Gastrocnemius medialis (tissue), 4 donors: ENCODE results near the gene EIF2B4. TPM values are rescaled to one million over a fixed set of nuclear protein-coding genes. Genes with fewer than 3 reads are reported as not detected.
"Not testable (repeated sequence)": the region's sequence is repeated elsewhere in the genome, so short reads cannot be mapped to it uniquely, and the experiment has no call there.

Experiments
- ATAC-seq, 2 donors: fragments of 150-250 bp; one replicate each; pipeline ENCODE4 v1.9.1; 2016
- DNase-seq, 2 donors: peaks; one replicate each; pipeline ENCODE4 v3.0.0-alpha.2; 2019
- H3K27ac ChIP-seq, 4 donors: fragments of 200-600 bp; sonication (generic); 1 replicate in 1 of 4; 2 replicates in 3 of 4; pipeline ENCODE4 v1.5.1; 2016 to 2018; ENCODE audit warnings: mild to moderate bottlenecking in 2 of 4, moderate library complexity in 1 of 4
- H3K27me3 ChIP-seq, 3 donors: fragments of 200-600 bp; sonication (generic) in 2 of 3; 1 replicate in 1 of 3; 2 replicates in 2 of 3; pipeline versions ENCODE4 v1.5.1 to v1.6.0; 2016 to 2019; ENCODE audit warnings: mild to moderate bottlenecking in 1 of 3, moderate library complexity in 1 of 3
- H3K36me3 ChIP-seq, 2 donors: fragments of 200-600 bp; sonication (generic) in 1 of 2; one replicate each; pipeline ENCODE4 v1.5.1; 2017 to 2018
- H3K4me1 ChIP-seq, 2 donors: fragments of 200-600 bp; sonication (generic) in 1 of 2; one replicate each; pipeline ENCODE4 v1.5.1; 2016 to 2017; ENCODE audit warnings: mild to moderate bottlenecking in 2 of 2
- H3K4me3 ChIP-seq, 4 donors: fragments of 200-600 bp; sonication (generic) in 3 of 4; 1 replicate in 1 of 4; 2 replicates in 3 of 4; pipeline ENCODE4 v1.5.1; 2016 to 2019; ENCODE audit warnings: mild to moderate bottlenecking in 2 of 4
- H3K9me3 ChIP-seq, 3 donors: fragments of 200-600 bp; sonication (generic) in 2 of 3; 1 replicate in 1 of 3; 2 replicates in 2 of 3; pipeline ENCODE4 v1.5.1; 2016 to 2019
- CTCF ChIP-seq, 5 experiments: fragments of 450-650 bp in 3 of 5; fragments of 200-600 bp in 2 of 5; sonication (generic) in 2 of 5; IDR thresholded peaks in 4 of 5; conservative IDR thresholded peaks in 1 of 5; 1 replicate in 4 of 5; 2 replicates in 1 of 5; pipeline ENCODE4 v1.5.1; 2016 to 2019; ENCODE audit warnings: antibody characterized with exemption in 5 of 5, mild to moderate bottlenecking in 3 of 5, moderate library complexity in 3 of 5
- POLR2A ChIP-seq, 2 donors: fragments of 450-650 bp; IDR thresholded peaks; one replicate each; pipeline ENCODE4 v1.6.1; 2017; ENCODE audit warnings: antibody characterized with exemption in 2 of 2, mild to moderate bottlenecking in 2 of 2, moderate library complexity in 2 of 2
- in situ Hi-C, 4 donors: fragments of 200-750 bp; cut with MboI; loops; one replicate each; pipeline versions ENCODE4 v1.15.0 to v1.8.0; 2017; ENCODE audit warnings: low sequenced_read_pairs in 4 of 4
- intact Hi-C: fragments of 100-400 bp; cut with DNase I; formaldehyde crosslinking; loops from one replicate; pipeline ENCODE4 v1.15.1; 2023; ENCODE audit warnings: low total_unique reads
- total RNA-seq, 4 donors: library from RNA; depleted of rRNA; stranded (reverse); fragments of >200 nt; gene quantifications; one replicate each; pipeline versions ENCODE4 v1.1.0 to v1.2.3, GENCODE V29; 2016

Gene EIF2B4
- total RNA-seq, 4 donors from 2014 or later = 50.5 to 57.9 (median 53.8) TPM

GRCh38 chr2:27322766-27323595, 47.2 kb downstream of the EIF2B4 start, which contains the start of gene MPV17:
TSS of gene MPV17 (minus strand) at chr2:27323097. CDS start at chr2:27322517, 580 bp downstream.
- TF ChIP-seq POLR2A (IDR thresholded peaks at IDR 0.05) = peak; percentile 86 to 91
- peak in 1 of 5 experiments; percentile 20 for TF ChIP-seq CTCF (IDR thresholded peaks at IDR 0.05 in 4 of 5, conservative IDR thresholded peaks at IDR 0.05 in 1 of 5)
- ATAC-seq (peak; percentile 60 to 61), DNase-seq (peak; percentile 93 to 96)
- Histone ChIP-seq H3K9me3 (no peaks in the 10 kb centered on the region), H3K4me1 (peaks cover 37 to 40% of the 10 kb centered on the region in 2 donors), H3K27me3 (no peaks in the 10 kb centered on the region), H3K36me3 (peaks cover 0 to 24% of the 10 kb centered on the region in 2 donors), H3K27ac (peak within 1 kb of the TSS; percentile 95 to 100 (median 98)), H3K4me3 (peak within 1 kb of the TSS; percentile 80 to 89 (median 82))
- intact Hi-C loops = loop anchor here (1.0 to 2.0 kb wide), 3 partner anchors 33 to 58 kb away; partner anchors contain the start of genes EIF2B4, GTF3C2, SNX17 and ZNF513
- in situ Hi-C loops = no loop called here

- DNase-seq = peak in 1 of 2 donors; percentile 73
- peak; percentile 6 to 9 for ATAC-seq
- Histone ChIP-seq H3K9me3 (no peaks in the 10 kb centered on the region), H3K27me3 (no peaks in the 10 kb centered on the region), H3K36me3 (peaks cover 0 to 17% of the 10 kb centered on the region in 2 donors), H3K27ac (peak overlapping the region; percentile 95 to 100 (median 98)), H3K4me3 (peak overlapping the region; percentile 80 to 89 (median 82)), H3K4me1 (peaks cover 39 to 44% of the 10 kb centered on the region in 2 donors)
- TF ChIP-seq POLR2A (IDR thresholded peaks at IDR 0.05) = no peak
- TF ChIP-seq CTCF (IDR thresholded peaks at IDR 0.05 in 4 of 5, conservative IDR thresholded peaks at IDR 0.05 in 1 of 5) = no peak
- in situ Hi-C loops = no loop called here
- intact Hi-C loops = loop anchor here (1.0 to 2.0 kb wide), 2 partner anchors 48 to 58 kb away; partner anchors contain the start of genes EIF2B4, SNX17 and ZNF513
Observed at GRCh38 chr2:27322301-27322765, 47.8 kb downstream of the EIF2B4 start.

- H3K36me3 ChIP-seq = peaks cover 0 to 4% of the 10 kb centered on the region in 2 donors
- H3K9me3 ChIP-seq = no peaks in the 10 kb centered on the region
- in situ Hi-C loops (no loop called here), intact Hi-C loops (loop anchor here (2.0 kb wide), 1 partner anchor 38 kb away; the partner anchor contains the start of gene TRIM54)
- TF ChIP-seq CTCF (IDR thresholded peaks at IDR 0.05 in 4 of 5, conservative IDR thresholded peaks at IDR 0.05 in 1 of 5) = peak; percentile 59 to 77 (median 63)
- peak; percentile 78 to 82 for TF ChIP-seq POLR2A (IDR thresholded peaks at IDR 0.05)
- peak overlapping the region in 2 of 4 donors; percentile 80 to 82 for H3K4me3 ChIP-seq
- H3K27ac ChIP-seq = peak overlapping the region; percentile 95 to 100 (median 98)
- peaks cover 46 to 56% of the 10 kb centered on the region in 2 donors for H3K4me1 ChIP-seq
- peak; percentile 64 to 70 for ATAC-seq
- DNase-seq = peak; percentile 91 to 99
- no peaks in the 10 kb centered on the region for H3K27me3 ChIP-seq
Observed at GRCh38 chr2:27320958-27321543, 49.1 kb downstream of the EIF2B4 start.

GRCh38 chr2:27319839-27320238, 50.3 kb downstream of the EIF2B4 start:
- Histone ChIP-seq H3K4me1 (peaks cover 50 to 60% of the 10 kb centered on the region in 2 donors), H3K27ac (peak overlapping the region; percentile 95 to 100 (median 98))
- ATAC-seq = peak in 1 of 2 donors; percentile 2
- H3K9me3 ChIP-seq, in situ Hi-C loops, H3K27me3 ChIP-seq, H3K4me3 ChIP-seq, H3K36me3 ChIP-seq: not testable (repeated sequence)
- TF ChIP-seq POLR2A (IDR thresholded peaks at IDR 0.05) = peak; percentile 16 to 42
- intact Hi-C loops = loop anchor here (2.0 kb wide), 1 partner anchor 37 kb away; the partner anchor contains the start of gene TRIM54
- DNase-seq = peak; percentile 72 to 90
